OCI-M2 (cell line): ENCODE results near the gene TEX30.
"Not testable (repeated sequence)": the region's sequence is repeated elsewhere in the genome, so short reads cannot be mapped to it uniquely, and the experiment has no call there.

Source experiments
- DNase-seq: peaks from one replicate; lab custom pipeline; 2025; ENCODE audit not compliant: unreplicated experiment; lab: John Stamatoyannopoulos, UW

TEX30 gene

GRCh38 chr13:102773441-102774213, at the start of gene TEX30:
Gene TEX30 (minus strand): TSS chr13:102773786. CDS start chr13:102770026, 3,760 bp downstream.
- peak; percentile 42 for DNase-seq

GRCh38 chr13:102817907-102818306, 44.3 kb upstream of the TEX30 start:
- no peak for DNase-seq

- no peak for DNase-seq
These were observed 43.7 kb upstream of the TEX30 start for GRCh38 chr13:102817241-102817640.

GRCh38 chr13:102816708-102817107, 43.1 kb upstream of the TEX30 start:
- DNase-seq = no peak

GRCh38 chr13:102815788-102816187, 42.2 kb upstream of the TEX30 start:
- no peak for DNase-seq

GRCh38 chr13:102814793-102815192, 41.2 kb upstream of the TEX30 start:
- DNase-seq = no peak

- DNase-seq = no peak
These were observed 40.5 kb upstream of the TEX30 start for GRCh38 chr13:102814025-102814607.

- DNase-seq = no peak
These were observed 39.2 kb upstream of the TEX30 start for GRCh38 chr13:102812611-102813287.

- DNase-seq = no peak
These were observed 34.1 kb upstream of the TEX30 start for GRCh38 chr13:102807699-102808098.

- DNase-seq = no peak
These were observed 32.1 kb upstream of the TEX30 start for GRCh38 chr13:102805680-102806079.

GRCh38 chr13:102800145-102801041, 26.8 kb upstream of the TEX30 start:
- no peak for DNase-seq

GRCh38 chr13:102799426-102800144, 26.0 kb upstream of the TEX30 start:
- DNase-seq = no peak

GRCh38 chr13:102798581-102799425, 25.2 kb upstream of the TEX30 start, which contains the start of the genes BIVM and POGLUT2:
Gene BIVM (plus strand): TSS chr13:102799119. CDS start chr13:102807268, 8,149 bp downstream.
Gene POGLUT2 (minus strand): TSS chr13:102798976. CDS start chr13:102798670, 306 bp downstream.
- DNase-seq = peak; percentile 20

- no peak for DNase-seq
These were observed 20.2 kb upstream of the TEX30 start for GRCh38 chr13:102793611-102794355.

- no peak for DNase-seq
These were observed 18.8 kb upstream of the TEX30 start for GRCh38 chr13:102792396-102792795.

- DNase-seq = no peak
These were observed 15.1 kb upstream of the TEX30 start for GRCh38 chr13:102788683-102789082.

GRCh38 chr13:102784483-102784882, 10.9 kb upstream of the TEX30 start:
- DNase-seq = no peak

GRCh38 chr13:102781591-102781990, 8.0 kb upstream of the TEX30 start:
- no peak for DNase-seq

- not testable (repeated sequence) for DNase-seq
These were observed 7.1 kb upstream of the TEX30 start for GRCh38 chr13:102780656-102781055.
